ENCODE measurements around the gene CD209.
"Not testable (repeated sequence)": the region's sequence is repeated elsewhere in the genome, so short reads cannot be mapped to it uniquely, and the experiment has no call there.

The CD209 gene

GRCh38 chr19:7769171-7769570 lies 21.8 kb upstream of the CD209 start:
- DNase-seq (ENCODE audit: low spot score), result no peak

GRCh38 chr19:7767487-7767886 lies 20.2 kb upstream of the CD209 start:
- no peak for DNase-seq (ENCODE audit: low spot score)

GRCh38 chr19:7766535-7766934 lies 19.2 kb upstream of the CD209 start:
- no peak for DNase-seq (ENCODE audit: low spot score)

GRCh38 chr19:7765043-7765442 lies 17.7 kb upstream of the CD209 start:
- not testable (repeated sequence) for DNase-seq (ENCODE audit: low spot score)

- not testable (repeated sequence) for DNase-seq (ENCODE audit: low spot score)
These were observed 16.8 kb upstream of the CD209 start for GRCh38 chr19:7764157-7764556.

- no peak for DNase-seq (ENCODE audit: low spot score)
These were observed 16.4 kb upstream of the CD209 start for GRCh38 chr19:7763696-7764095.

- DNase-seq (ENCODE audit: low spot score), result no peak
These were observed 15.5 kb upstream of the CD209 start, which contains the start of gene CLEC4M for GRCh38 chr19:7762719-7763293. TSS of gene CLEC4M (plus strand) at chr19:7763243. CDS start at chr19:7763267, 24 bp downstream.

GRCh38 chr19:7759156-7759555 lies 11.8 kb upstream of the CD209 start:
- DNase-seq (ENCODE audit: low spot score), result no peak

- DNase-seq (ENCODE audit: low spot score), result no peak
These were observed 10.0 kb upstream of the CD209 start for GRCh38 chr19:7757358-7757757.

- DNase-seq (ENCODE audit: low spot score), result no peak
These were observed 8.9 kb upstream of the CD209 start for GRCh38 chr19:7756258-7756657.

- no peak for DNase-seq (ENCODE audit: low spot score)
These were observed 3.9 kb upstream of the CD209 start for GRCh38 chr19:7751157-7751783.

GRCh38 chr19:7748756-7749155 lies 1.4 kb upstream of the CD209 start:
- DNase-seq (ENCODE audit: low spot score), result no peak

- no peak for DNase-seq (ENCODE audit: low spot score)
These were observed 837 bp upstream of the CD209 start for GRCh38 chr19:7748171-7748570.

- DNase-seq (ENCODE audit: low spot score), result not testable (repeated sequence)
These were observed 1.0 kb downstream of the CD209 start for GRCh38 chr19:7746306-7746705.

GRCh38 chr19:7744871-7745650 lies 2.3 kb downstream of the CD209 start:
- no peak for DNase-seq (ENCODE audit: low spot score)

GRCh38 chr19:7744199-7744786 lies 3.0 kb downstream of the CD209 start:
- DNase-seq (ENCODE audit: low spot score), result no peak

- no peak for DNase-seq (ENCODE audit: low spot score)
These were observed 3.9 kb downstream of the CD209 start for GRCh38 chr19:7743425-7743841.

GRCh38 chr19:7742991-7743390 lies 4.3 kb downstream of the CD209 start:
- DNase-seq (ENCODE audit: low spot score), result no peak

- no peak for DNase-seq (ENCODE audit: low spot score)
These were observed 4.8 kb downstream of the CD209 start for GRCh38 chr19:7742575-7742974.

GRCh38 chr19:7740682-7741054 lies 6.7 kb downstream of the CD209 start:
- no peak for DNase-seq (ENCODE audit: low spot score)

GRCh38 chr19:7739801-7740681 lies 7.3 kb downstream of the CD209 start:
- DNase-seq (ENCODE audit: low spot score), result no peak

GRCh38 chr19:7739211-7739755 lies 8.1 kb downstream of the CD209 start:
- DNase-seq (ENCODE audit: low spot score), result no peak

All from Ammon's horn (tissue), 1 donor.